Cardiac septum (tissue), 1 donor: ENCODE data around the gene OGG1. TPM values are rescaled to one million over a fixed set of nuclear protein-coding genes. Genes with fewer than 3 reads are reported as not detected.

ENCODE experiments used
- DNase-seq: peaks from one replicate; pipeline ENCODE4 v3.0.0-alpha.2; 2020; ENCODE audit warnings: low spot score
- intact Hi-C: fragments of 100-400 bp; cut with DNase I; formaldehyde crosslinking; loops from one replicate; pipeline ENCODE4 v1.14.0; 2022
- total RNA-seq: library from RNA; stranded (reverse); fragmentation: NEBNext Ultra II Directional; extraction: Animal tissue kit (Norgen Biotek cat#: 25700); gene quantifications from one replicate; pipeline ENCODE4 v1.2.1, GENCODE V29; 2021
- donor health status: DM: no; HTN: no; CAD: no.

OGG1 gene
- total RNA-seq, 1 donor from 2014 or later = 9.6 TPM

DNA sequence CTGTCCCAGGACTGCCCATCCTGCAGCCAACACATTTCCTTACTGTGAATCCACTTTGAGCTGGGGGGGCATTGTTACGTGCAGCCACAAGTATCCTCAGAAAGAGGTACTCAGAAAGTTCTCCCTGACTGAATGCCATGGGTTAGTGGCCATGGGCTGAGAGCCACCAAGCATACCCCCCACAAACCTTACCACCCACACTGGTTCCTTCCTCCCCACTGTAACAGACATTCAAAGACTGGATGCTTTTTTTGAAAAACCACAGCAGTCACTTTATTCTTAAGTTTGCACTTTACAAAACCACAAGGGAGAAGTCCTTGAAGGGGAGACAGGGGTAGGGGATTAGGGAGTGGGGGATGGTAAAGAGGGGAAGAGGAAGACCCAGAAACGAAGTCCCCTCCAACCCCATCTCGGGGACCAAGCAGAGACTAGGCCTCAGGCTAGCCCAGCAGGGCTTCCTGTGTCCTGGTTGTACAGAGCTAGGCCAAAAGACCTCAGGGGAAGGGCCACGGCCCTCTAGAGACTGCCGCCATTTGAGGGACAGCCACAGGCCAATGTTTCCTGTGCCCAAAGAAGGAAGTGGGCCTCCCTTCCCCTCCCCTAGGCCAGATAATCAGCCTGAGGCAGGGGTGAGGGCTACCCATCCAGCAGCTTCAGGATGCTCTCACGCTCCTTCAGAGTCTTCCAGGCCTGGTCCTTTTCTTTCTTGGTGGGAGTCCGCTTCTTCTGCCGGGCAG is 30.1 kb downstream of the OGG1 start:
- intact Hi-C loops = no loop called here
- DNase-seq = no peak

GRCh38 chr3:9780458-9780812 is 30.7 kb downstream of the OGG1 start:
- DNase-seq = no peak
- intact Hi-C loops = no loop called here

GRCh38 chr3:9780910-9781309 is 31.2 kb downstream of the OGG1 start:
- intact Hi-C loops = no loop called here
- DNase-seq = no peak

DNA sequence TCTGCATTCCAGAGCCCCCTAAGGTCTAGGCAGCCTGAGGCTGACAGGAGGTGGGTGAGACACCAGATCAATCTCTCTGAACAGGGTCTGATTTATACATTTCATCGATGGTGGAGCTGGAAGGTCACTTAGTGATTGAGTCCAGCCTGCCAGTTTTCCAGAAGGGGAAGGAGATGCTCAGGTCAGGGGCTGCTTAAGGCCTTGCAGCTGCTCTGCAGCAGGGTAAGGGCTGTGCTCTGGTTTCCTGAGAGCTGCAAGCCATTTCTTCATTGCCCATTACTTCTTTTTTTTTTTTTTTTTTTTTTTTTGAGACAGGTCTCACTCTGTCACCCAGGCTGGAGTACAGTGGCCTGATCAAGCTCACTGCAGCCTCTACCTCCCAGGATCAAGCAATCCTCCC is 31.8 kb downstream of the OGG1 start:
- DNase-seq = no peak
- intact Hi-C loops = no loop called here

- intact Hi-C loops = no loop called here
- no peak for DNase-seq
Observed at GRCh38 chr3:9781978-9782603, 32.3 kb downstream of the OGG1 start.

GRCh38 chr3:9782770-9783169 is 33.0 kb downstream of the OGG1 start:
- intact Hi-C loops = no loop called here
- DNase-seq = no peak

GRCh38 chr3:9783954-9784353 is 34.2 kb downstream of the OGG1 start:
- no peak for DNase-seq
- intact Hi-C loops = no loop called here

DNA sequence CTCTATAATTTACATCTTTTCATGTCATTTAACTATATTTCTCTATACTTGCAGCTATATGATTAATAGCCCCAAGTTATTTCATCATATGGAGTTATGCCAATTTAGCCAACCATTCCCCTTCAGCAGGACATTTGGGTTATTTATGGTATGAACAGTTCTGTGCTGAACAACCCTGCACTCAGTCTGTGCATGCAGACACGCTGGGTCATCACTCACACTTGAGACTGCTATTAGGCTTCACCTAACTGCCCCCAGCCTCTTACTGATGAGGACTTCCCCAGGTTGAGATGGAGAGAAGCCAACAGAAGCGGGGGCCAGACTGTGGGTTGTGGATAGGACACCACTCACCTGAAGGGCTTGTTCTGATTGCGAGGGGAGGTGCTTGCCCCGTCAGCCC is 35.2 kb downstream of the OGG1 start:
- intact Hi-C loops = no loop called here
- DNase-seq = no peak

DNA sequence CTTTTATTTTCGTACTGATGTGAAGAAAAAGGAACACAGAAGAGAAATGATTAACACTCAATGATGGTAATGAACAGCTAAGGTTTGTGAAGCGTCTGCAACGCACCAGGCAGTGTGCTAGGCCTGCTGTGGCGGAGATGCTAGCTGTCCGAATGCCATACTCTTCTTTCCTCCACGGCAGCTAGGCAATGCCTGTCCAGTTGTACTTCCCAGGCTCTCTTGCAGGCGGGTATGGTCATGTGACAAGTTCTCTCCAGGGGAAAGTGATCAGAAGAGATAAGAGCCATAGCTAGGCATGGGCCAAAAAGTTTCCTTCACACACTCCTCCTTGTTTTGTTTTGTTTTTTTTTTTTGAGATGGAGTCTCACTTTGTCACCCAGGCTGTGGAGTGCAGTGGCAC is 35.9 kb downstream of the OGG1 start:
- no peak for DNase-seq
- intact Hi-C loops = no loop called here

GRCh38 chr3:9786209-9786739 is 36.5 kb downstream of the OGG1 start:
- intact Hi-C loops = no loop called here
- DNase-seq = no peak

DNA sequence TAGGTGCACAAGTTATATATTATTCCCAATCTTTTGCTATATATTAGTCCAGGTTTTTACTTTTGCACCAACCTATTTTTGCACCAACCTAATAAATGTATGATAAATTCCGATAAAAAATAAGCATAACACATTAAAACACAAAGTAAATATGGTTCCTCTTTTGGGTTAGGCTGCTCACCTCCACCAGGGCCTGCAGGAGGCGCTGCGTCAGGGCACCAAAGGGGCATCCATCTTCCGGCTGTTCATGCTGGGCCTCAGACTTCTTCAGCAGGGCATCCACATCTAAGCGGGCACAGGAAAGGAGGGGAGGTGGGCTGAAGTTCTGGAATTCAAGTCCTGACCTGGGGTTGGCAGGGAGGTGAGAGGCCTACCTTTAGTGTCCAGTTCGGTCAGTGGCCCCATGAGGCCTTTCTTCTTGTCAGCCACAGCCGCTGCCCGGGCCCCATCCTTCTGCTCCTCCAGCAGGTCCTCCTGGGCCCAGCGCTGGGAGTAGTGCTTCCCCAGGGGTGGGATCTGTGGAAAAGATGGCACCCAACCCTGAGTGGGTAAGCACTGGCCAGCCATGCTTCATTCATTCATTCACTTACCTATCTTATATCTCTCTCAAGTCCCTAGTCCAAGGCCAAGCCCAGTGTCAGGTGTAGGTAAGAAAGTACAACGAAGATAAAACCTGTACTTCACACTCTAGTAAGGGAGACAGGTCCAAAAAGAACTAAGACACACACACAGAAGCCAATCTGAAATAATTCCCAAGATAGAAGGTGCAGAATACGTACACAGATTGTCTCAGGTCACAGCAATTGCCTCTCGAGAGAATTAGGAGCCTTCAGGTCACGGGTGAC is 37.3 kb downstream of the OGG1 start:
- intact Hi-C loops = no loop called here
- no peak for DNase-seq

- intact Hi-C loops = no loop called here
- DNase-seq = no peak
Observed at GRCh38 chr3:9787714-9788113, 38.0 kb downstream of the OGG1 start.

GRCh38 chr3:9791127-9791526 is 41.4 kb downstream of the OGG1 start:
- intact Hi-C loops = loop anchor here (5.0 kb wide), 2 partner anchors 59 to 101 kb away; partner anchors contain the start of genes BRPF1 and JAGN1
- DNase-seq = no peak

GRCh38 chr3:9791790-9792404 is 42.1 kb downstream of the OGG1 start:
- no peak for DNase-seq
- intact Hi-C loops = loop anchor here (1.0 to 5.0 kb wide), 4 partner anchors 18 to 100 kb away; partner anchors contain the start of genes BRPF1, JAGN1 and TTLL3

DNA sequence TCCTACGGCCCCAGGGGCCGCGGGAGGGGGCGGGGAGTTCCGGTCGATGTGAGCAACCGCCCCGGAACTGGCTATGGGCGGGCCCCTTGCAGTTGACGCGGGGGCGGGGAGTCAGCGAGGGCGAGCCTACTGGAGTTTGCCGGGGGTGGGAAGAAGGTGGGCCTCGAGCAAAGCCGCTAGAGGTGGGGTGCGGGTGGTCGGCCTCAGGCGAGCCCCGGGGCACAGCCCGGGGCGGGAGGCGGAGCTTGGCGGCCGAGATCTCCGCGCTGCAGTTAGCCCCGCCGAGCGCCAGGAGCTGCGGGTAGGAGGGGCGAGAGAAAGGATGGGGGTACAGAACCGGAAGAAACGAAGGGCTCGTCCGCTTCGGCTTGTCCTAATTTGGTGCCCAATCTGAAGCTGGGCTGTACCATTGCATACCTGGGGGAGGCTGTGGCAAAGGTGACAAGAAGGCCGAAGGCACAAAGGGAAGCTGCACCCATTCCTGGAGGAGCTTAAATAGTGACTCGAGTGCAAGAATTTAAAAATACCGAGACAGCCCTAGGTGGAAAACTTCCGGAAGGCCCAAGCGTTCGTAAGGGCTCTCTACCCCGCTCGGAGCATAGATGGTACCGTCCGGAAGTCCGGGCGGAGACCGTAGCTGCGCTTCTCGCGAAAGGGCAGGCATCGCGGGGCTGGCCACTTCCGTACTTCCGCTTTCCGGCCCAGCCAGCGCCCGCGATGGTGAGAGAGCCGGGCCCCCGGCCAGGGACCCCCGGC is 42.8 kb downstream of the OGG1 start, which contains the start of the genes ARPC4 and TADA3:
ARPC4 (plus strand) TSS at position 678 of the 756 bp plus-strand sequence; CDS start at position 718, 40 bp downstream.
TADA3 (minus strand) TSS at position 69 of the 756 bp plus-strand sequence. CDS start 1,007 bp downstream, outside the sequence.
- peak; percentile 97 for DNase-seq
- intact Hi-C loops = loop anchor here (1.0 to 5.0 kb wide), 4 partner anchors 18 to 100 kb away; partner anchors contain the start of genes BRPF1, JAGN1 and TTLL3

DNA sequence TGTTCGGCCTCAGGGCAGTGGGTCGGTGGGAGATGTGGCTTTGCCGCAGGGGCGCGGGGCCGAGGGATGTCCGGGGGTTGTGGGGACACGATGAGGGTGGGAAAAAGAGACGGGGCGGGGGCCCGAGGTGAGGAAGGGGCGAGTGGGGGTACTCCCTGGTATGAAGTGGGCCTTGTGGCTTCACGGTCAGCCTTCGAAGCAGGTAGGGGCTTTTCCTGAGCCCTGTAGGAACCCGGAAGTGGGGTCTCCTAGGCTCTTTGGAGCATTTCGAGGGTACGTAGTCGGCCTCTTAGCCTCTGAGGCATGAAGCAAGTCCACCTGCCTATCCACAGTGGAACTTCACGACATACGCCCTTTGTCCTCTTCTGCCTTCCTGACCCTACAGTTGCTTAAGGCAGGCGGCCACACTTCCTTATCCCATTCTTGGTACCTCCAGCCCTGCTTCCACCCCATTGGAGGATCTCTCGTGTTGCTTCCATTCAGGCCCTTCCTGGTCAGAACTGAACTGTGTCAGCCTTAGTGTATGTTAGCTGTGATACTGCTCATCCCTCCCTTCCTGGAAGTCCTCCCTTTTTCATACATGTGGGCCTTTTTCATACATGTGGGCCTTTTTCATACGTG is 43.5 kb downstream of the OGG1 start:
- intact Hi-C loops = loop anchor here (2.0 to 5.0 kb wide), 3 partner anchors 42 to 99 kb away; partner anchors contain the start of genes BRPF1 and JAGN1
- no peak for DNase-seq

- intact Hi-C loops = loop anchor here (5.0 kb wide), 2 partner anchors 62 to 98 kb away; partner anchors contain the start of genes BRPF1 and JAGN1
- no peak for DNase-seq
Observed at GRCh38 chr3:9794400-9794799, 44.6 kb downstream of the OGG1 start.

GRCh38 chr3:9795207-9795606 is 45.5 kb downstream of the OGG1 start:
- intact Hi-C loops = no loop called here
- DNase-seq = no peak
